ENCODE results near the gene ADH5. TPM values are rescaled to one million over a fixed set of nuclear protein-coding genes. Genes with fewer than 3 reads are reported as not detected.
"Not testable (repeated sequence)": the region's sequence is repeated elsewhere in the genome, so short reads cannot be mapped to it uniquely, and the experiment has no call there.

The ADH5 gene
- total and polyA plus RNA-seq, 4 donors = 219 to 268 (median 231) TPM

DNA sequence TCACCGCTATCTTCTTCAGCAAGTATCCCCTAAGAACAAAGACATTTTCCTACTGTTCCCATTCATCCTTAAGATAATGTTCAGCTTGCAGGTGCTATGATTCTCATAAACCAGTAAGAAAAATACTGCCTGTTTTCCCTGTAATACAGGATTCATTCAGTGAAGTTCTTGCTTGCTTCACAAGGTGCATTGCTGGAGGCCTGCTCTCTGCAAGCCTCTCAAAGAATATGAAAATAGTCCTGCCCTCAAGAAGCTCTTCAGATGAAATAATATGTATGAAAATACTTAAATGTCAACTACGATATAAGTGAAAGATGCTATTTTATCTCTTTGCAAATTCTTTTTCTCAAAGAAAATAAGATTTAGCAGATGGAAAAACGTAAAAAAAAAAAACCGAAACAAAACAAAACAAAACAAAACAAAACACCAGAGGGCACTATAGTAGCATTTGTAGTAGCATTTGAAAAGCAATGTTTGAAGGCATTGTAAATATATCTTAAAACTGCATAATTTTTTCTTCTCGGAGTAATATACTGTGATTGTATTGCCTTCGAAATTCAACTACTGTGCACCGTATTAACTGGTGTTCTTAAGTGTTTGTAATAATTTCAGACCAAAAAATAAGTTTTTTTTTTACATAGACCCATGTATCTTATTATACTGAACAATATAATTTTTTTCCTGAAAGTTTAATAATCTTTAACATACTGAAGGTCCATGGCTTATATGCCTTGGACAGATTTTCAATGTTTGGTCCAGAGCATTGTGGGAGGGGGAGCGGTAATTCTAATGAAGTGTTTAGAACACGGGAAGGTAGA lies 29.5 kb upstream of the ADH5 start:
- Histone ChIP-seq H3K27ac (ENCODE audit: low read depth in 1 of 2, low read length in 2 of 2) (no peak overlapping the region), H3K4me3 (ENCODE audit: low read length in 2 of 2) (no peak overlapping the region), H3K9me3 (ENCODE audit: control insufficient read depth, low read length) (no peaks in the 10 kb centered on the region), H3K4me1 (ENCODE audit: control insufficient read depth in 1 of 2, insufficient read depth in 2 of 2, low read length in 2 of 2) (no peaks in the 10 kb centered on the region), H3K27me3 (ENCODE audit: control insufficient read depth in 1 of 2, insufficient read depth in 2 of 2, low read length in 1 of 2) (no peaks in the 10 kb centered on the region), H3K36me3 (ENCODE audit: control insufficient read depth in 1 of 2, insufficient read depth in 2 of 2, low read length in 1 of 2) (no peaks in the 10 kb centered on the region)
- DNase-seq (no peak), ATAC-seq (ENCODE audit: low FRiP score) (peak; percentile 67)
- WGBS, 2 donors = 32 to 59% methylated on average over 9 of the region's 9 CpGs
- intact Hi-C loops (cut with DNase I) = loop anchor here (2.0 to 5.0 kb wide), 4 partner anchors 287 to 344 kb away; no protein-coding TSS in a partner anchor

DNA sequence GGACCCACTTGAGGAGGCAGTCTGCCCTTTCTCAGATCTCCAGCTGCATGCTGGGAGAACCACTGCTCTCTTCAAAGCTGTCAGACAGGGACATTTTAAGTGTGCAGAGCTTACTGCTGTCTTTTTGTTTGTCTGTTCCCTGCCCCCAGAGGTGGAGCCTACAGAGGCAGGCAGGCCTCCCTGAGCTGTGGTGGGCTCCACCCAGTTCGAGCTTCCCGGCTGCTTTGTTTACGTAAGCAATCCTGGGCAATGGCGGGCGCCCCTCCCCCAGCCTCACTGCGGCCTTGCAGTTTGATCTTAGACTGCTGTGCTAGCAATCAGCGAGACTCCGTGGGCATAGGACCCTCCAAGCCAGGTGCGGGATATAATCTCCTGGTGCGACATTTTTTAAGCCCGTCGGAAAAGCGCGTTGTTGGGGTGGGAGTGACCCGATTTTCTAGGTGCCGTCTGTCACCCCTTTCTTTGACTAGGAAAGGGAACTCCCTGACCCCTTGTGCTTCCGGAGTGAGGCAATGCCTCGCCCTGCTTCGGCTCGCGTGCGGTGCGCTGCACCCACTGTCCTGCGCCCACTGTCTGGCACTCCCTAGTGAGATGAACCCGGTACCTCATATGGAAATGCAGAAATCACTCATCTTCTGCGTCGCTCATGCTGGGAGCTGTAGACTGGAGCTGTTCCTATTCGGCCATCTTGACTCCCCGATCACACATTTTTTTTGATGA lies 28.7 kb upstream of the ADH5 start:
- H3K4me3 ChIP-seq (ENCODE audit: low read length in 2 of 2); H3K36me3 ChIP-seq (ENCODE audit: control insufficient read depth in 1 of 2, insufficient read depth in 2 of 2, low read length in 1 of 2); ATAC-seq (ENCODE audit: low FRiP score); DNase-seq; H3K27ac ChIP-seq (ENCODE audit: low read depth in 1 of 2, low read length in 2 of 2); H3K9me3 ChIP-seq (ENCODE audit: control insufficient read depth, low read length); H3K27me3 ChIP-seq (ENCODE audit: control insufficient read depth in 1 of 2, insufficient read depth in 2 of 2, low read length in 1 of 2); H3K4me1 ChIP-seq (ENCODE audit: control insufficient read depth in 1 of 2, insufficient read depth in 2 of 2, low read length in 2 of 2): not testable (repeated sequence)
- intact Hi-C loops (cut with DNase I) = loop anchor here (2.0 to 5.0 kb wide), 3 partner anchors 288 to 345 kb away; no protein-coding TSS in a partner anchor
- 94 to 96% methylated on average over 18 to 29 of the region's 29 CpGs for WGBS, 2 donors

DNA sequence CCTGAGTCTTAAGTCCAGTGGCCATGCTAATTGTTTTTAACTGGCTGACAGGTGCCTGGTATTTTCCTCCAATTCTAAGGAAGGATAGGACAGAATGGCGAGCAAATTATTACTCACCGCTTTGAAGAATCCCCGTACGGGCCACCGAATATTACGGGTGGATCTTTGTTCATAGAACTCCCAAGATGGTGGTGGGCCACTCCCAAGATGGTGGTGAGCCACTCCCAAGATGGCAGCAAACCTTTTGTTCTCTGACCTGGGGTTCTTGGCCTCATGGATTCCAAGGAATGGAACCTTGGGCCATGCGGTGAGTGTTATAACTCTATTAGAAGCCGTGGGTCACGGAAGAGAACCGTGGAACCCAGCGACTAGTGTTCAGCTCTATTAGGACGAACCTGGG lies 20.7 kb upstream of the ADH5 start:
- H3K4me3 ChIP-seq (ENCODE audit: low read length in 2 of 2); ATAC-seq (ENCODE audit: low FRiP score); DNase-seq; H3K27me3 ChIP-seq (ENCODE audit: control insufficient read depth in 1 of 2, insufficient read depth in 2 of 2, low read length in 1 of 2); H3K9me3 ChIP-seq (ENCODE audit: control insufficient read depth, low read length); H3K27ac ChIP-seq (ENCODE audit: low read depth in 1 of 2, low read length in 2 of 2); H3K4me1 ChIP-seq (ENCODE audit: control insufficient read depth in 1 of 2, insufficient read depth in 2 of 2, low read length in 2 of 2); H3K36me3 ChIP-seq (ENCODE audit: control insufficient read depth in 1 of 2, insufficient read depth in 2 of 2, low read length in 1 of 2); intact Hi-C loops (cut with DNase I): not testable (repeated sequence)
- WGBS, 2 donors = 92 to 97% methylated on average over 12 of the region's 12 CpGs

DNA sequence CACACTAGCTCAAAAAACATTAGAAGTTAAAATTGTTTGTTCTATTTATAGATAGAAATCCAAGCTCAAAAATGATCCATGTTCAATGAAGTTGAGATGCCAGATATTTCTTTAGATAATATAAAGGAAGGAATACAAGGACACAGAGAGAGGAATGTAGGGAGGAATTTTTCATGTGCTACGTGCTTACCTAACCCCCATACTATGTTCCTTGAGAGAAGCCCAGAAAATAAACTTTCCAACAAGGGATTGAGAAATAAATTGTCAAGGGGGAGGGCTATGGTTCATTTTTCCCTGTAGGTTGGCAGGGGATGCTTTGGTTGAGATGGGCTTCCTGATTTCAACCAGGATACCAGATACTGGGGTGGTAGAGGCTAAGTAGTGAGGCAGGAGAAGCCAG lies 15.6 kb upstream of the ADH5 start:
- Histone ChIP-seq H3K27ac (ENCODE audit: low read depth in 1 of 2, low read length in 2 of 2) (no peak overlapping the region), H3K4me3 (ENCODE audit: low read length in 2 of 2) (no peak overlapping the region), H3K27me3 (ENCODE audit: control insufficient read depth in 1 of 2, insufficient read depth in 2 of 2, low read length in 1 of 2) (no peaks in the 10 kb centered on the region), H3K36me3 (ENCODE audit: control insufficient read depth in 1 of 2, insufficient read depth in 2 of 2, low read length in 1 of 2) (peaks cover 0 to 2% of the 10 kb centered on the region in 2 donors), H3K9me3 (ENCODE audit: control insufficient read depth, low read length) (no peaks in the 10 kb centered on the region), H3K4me1 (ENCODE audit: control insufficient read depth in 1 of 2, insufficient read depth in 2 of 2, low read length in 2 of 2) (peaks cover 0 to 3% of the 10 kb centered on the region in 2 donors)
- intact Hi-C loops (cut with DNase I) = no loop called here
- 83 to 89% methylated on average over 1 of the region's 1 CpG for WGBS, 2 donors
- no peak for DNase-seq
- ATAC-seq (ENCODE audit: low FRiP score) = no peak

DNA sequence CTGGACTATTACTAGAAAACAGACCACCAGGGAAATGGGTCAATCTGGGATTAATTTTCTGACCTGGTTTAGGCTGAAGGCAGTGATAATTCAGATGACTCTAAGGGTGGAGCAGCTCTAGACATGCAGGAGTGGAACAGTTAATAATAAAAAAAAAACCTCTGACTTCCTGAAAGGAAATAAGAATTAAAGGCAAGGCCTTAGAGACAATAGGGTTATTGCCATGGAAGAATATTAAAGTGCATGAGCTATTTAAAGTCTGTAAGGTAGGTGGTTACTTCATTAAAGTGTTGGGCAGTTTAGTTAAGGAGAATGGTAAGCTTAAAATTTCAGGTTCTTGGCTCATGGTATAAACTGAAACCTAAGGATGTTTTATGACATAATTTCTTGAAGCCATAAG lies 14.6 kb upstream of the ADH5 start:
- Histone ChIP-seq H3K4me1 (ENCODE audit: control insufficient read depth in 1 of 2, insufficient read depth in 2 of 2, low read length in 2 of 2) (peaks cover 0 to 3% of the 10 kb centered on the region in 2 donors), H3K27ac (ENCODE audit: low read depth in 1 of 2, low read length in 2 of 2) (no peak overlapping the region), H3K4me3 (ENCODE audit: low read length in 2 of 2) (no peak overlapping the region), H3K36me3 (ENCODE audit: control insufficient read depth in 1 of 2, insufficient read depth in 2 of 2, low read length in 1 of 2) (peaks cover 0 to 2% of the 10 kb centered on the region in 2 donors), H3K27me3 (ENCODE audit: control insufficient read depth in 1 of 2, insufficient read depth in 2 of 2, low read length in 1 of 2) (no peaks in the 10 kb centered on the region), H3K9me3 (ENCODE audit: control insufficient read depth, low read length) (no peaks in the 10 kb centered on the region)
- intact Hi-C loops (cut with DNase I) = no loop called here
- ATAC-seq (ENCODE audit: low FRiP score) = no peak
- DNase-seq = no peak

DNA sequence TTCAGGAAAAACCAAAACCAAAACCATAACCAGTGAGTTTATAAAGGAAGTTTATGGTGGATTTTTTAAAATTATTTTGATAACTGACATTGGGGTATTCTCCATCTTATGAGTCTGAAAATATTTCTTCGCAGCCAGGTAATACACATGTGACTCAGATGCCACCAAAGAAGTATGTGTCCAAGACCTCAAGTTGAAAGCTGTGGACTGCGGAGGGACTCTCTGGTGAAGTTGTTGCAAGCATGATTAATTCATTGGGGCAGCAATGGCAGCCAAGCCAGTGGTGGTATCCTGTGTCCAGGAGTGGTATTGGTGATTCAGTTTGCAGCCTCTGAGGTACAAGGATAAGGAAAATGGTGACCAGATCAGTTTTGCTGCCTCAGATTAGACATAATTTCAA lies 14.0 kb upstream of the ADH5 start:
- H3K27ac ChIP-seq (ENCODE audit: low read depth in 1 of 2, low read length in 2 of 2) = no peak overlapping the region
- no peaks in the 10 kb centered on the region for H3K27me3 ChIP-seq (ENCODE audit: control insufficient read depth in 1 of 2, insufficient read depth in 2 of 2, low read length in 1 of 2)
- peaks cover 0 to 2% of the 10 kb centered on the region in 2 donors for H3K36me3 ChIP-seq (ENCODE audit: control insufficient read depth in 1 of 2, insufficient read depth in 2 of 2, low read length in 1 of 2)
- WGBS, 2 donors = 98 to 99% methylated on average over 2 of the region's 2 CpGs
- DNase-seq = no peak
- no peaks in the 10 kb centered on the region for H3K9me3 ChIP-seq (ENCODE audit: control insufficient read depth, low read length)
- H3K4me1 ChIP-seq (ENCODE audit: control insufficient read depth in 1 of 2, insufficient read depth in 2 of 2, low read length in 2 of 2) = peaks cover 0 to 3% of the 10 kb centered on the region in 2 donors
- intact Hi-C loops (cut with DNase I) = no loop called here
- no peak for ATAC-seq (ENCODE audit: low FRiP score)
- H3K4me3 ChIP-seq (ENCODE audit: low read length in 2 of 2) = no peak overlapping the region

DNA sequence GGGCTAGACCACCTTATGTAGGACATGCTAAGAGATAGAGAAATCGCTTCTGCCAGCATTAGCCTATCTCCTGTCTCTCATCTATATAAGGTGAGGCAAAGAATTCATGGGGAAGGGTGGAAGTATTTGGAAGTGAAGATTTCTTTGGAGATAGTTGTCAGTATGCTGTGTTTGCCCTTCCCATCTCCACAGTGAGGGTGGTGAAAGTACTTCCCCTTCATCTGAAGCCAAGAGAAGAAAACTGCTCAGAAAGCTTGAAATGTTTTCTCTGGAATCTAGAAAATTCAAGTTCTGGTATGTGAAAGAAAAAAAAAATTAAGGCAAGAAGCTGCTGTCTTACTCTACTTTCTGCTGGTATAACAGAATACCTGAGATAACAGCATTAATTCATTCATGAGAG lies 12.3 kb upstream of the ADH5 start:
- Histone ChIP-seq H3K4me3 (ENCODE audit: low read length in 2 of 2) (no peak overlapping the region), H3K4me1 (ENCODE audit: control insufficient read depth in 1 of 2, insufficient read depth in 2 of 2, low read length in 2 of 2) (peaks cover 0 to 3% of the 10 kb centered on the region in 2 donors), H3K27me3 (ENCODE audit: control insufficient read depth in 1 of 2, insufficient read depth in 2 of 2, low read length in 1 of 2) (no peaks in the 10 kb centered on the region), H3K27ac (ENCODE audit: low read depth in 1 of 2, low read length in 2 of 2) (no peak overlapping the region), H3K9me3 (ENCODE audit: control insufficient read depth, low read length) (no peaks in the 10 kb centered on the region), H3K36me3 (ENCODE audit: control insufficient read depth in 1 of 2, insufficient read depth in 2 of 2, low read length in 1 of 2) (peaks cover 0 to 2% of the 10 kb centered on the region in 2 donors)
- no peak for ATAC-seq (ENCODE audit: low FRiP score)
- no peak for DNase-seq
- 95 to 97% methylated on average over 1 of the region's 1 CpG for WGBS, 2 donors
- intact Hi-C loops (cut with DNase I) = no loop called here

DNA sequence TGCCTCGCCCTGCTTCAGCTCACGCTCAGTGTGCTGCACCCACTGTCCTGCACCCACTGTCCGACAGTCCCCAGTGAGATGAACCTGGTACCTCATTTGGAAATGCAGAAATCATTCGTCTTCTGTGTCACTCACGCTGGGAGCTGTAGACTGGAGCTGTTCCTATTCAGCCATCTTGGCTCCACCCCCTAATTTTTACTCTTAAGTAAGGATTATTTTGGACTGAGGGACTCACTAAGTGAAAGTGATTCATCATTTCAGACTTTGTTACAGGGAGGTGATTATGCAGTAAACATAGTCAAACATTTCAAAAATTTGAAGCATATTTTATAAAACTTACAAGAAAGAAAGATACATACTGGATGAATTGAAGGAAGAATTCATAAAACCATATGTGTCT lies 11.2 kb upstream of the ADH5 start:
- 61 to 70% methylated on average over 5 of the region's 5 CpGs for WGBS, 2 donors
- H3K9me3 ChIP-seq (ENCODE audit: control insufficient read depth, low read length); H3K4me3 ChIP-seq (ENCODE audit: low read length in 2 of 2); ATAC-seq (ENCODE audit: low FRiP score); H3K36me3 ChIP-seq (ENCODE audit: control insufficient read depth in 1 of 2, insufficient read depth in 2 of 2, low read length in 1 of 2); DNase-seq; H3K27me3 ChIP-seq (ENCODE audit: control insufficient read depth in 1 of 2, insufficient read depth in 2 of 2, low read length in 1 of 2); H3K4me1 ChIP-seq (ENCODE audit: control insufficient read depth in 1 of 2, insufficient read depth in 2 of 2, low read length in 2 of 2); intact Hi-C loops (cut with DNase I): not testable (repeated sequence)
- H3K27ac ChIP-seq (ENCODE audit: low read depth in 1 of 2, low read length in 2 of 2) = peak overlapping the region in 1 of 2 donors; percentile 34

Data from aorta (tissue), 5 donors.